HFF-Myc (cell line): ENCODE results near the gene USP30.

Source experiments
- DNase-seq: peaks from one replicate; pipeline ENCODE4 v3.0.0-alpha.2; 2011; ENCODE audit warnings: low read depth; ENCODE audit errors: extremely low read depth
- H3K4me3 ChIP-seq: replicated peaks from 2 replicates; pipeline ENCODE4 v1.5.1; 2011; ENCODE audit warnings: low read depth, mild to moderate bottlenecking, control low read depth, low read length
- CTCF ChIP-seq: IDR thresholded peaks from 2 replicates; pipeline ENCODE4 v1.5.1; 2012; ENCODE audit warnings: mild to moderate bottlenecking, low read depth, low read length, control low read depth; ENCODE audit errors: missing control alignments

USP30 gene

GRCh38 chr12:109052414-109053323, at the start of gene USP30:
Gene USP30, plus strand, starts transcription at chr12:109052576. Its CDS starts 103 bp downstream, at chr12:109052679.
- H3K4me3 ChIP-seq, result peak within 1 kb of the TSS; percentile 73
- no peak for TF ChIP-seq CTCF
- peak; percentile 50 for DNase-seq

DNA sequence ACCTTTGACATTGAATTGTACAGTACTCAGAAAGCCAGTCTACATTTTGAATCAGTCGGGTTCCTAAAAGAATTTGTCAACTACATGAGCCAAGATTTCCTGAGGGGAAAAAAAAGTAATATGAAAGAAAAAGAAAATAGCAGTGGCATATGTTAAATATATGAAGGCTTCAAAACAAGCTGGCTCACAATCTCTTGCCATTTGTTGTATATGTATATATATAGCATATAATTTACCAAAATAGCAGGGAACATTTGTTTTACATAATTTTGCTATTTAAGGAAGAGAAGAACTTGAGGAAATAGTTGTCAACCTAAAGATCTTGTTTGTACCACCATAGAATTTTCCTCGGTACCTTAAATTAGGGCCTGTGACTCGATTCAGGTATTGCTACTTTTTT, 48.4 kb upstream of the USP30 start:
- DNase-seq, result no peak
- H3K4me3 ChIP-seq, result no peak overlapping the region
- TF ChIP-seq CTCF, result no peak

GRCh38 chr12:109009766-109010165, 42.6 kb upstream of the USP30 start:
- no peak for TF ChIP-seq CTCF
- no peak for DNase-seq
- no peak overlapping the region for H3K4me3 ChIP-seq

DNA sequence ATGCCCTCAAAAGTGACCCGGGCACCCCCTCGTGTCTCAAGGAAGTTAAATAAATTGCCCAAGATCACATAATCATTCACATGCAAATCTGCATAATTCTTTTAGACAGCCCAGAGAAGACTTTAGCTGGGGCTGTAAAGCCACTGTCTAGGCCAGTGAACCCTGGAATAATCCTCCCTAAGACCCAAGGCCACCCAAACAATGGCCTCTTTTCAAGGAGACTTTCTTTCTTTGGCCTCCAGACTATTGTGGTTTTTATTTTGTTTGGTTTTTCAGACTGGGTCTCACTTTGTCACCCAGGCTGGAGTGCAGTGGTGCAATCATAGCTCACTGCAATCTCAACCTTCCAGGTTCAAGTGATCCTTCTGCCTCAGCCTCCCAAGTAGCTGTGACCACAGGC, 42.1 kb upstream of the USP30 start:
- TF ChIP-seq CTCF, result no peak
- DNase-seq, result no peak
- no peak overlapping the region for H3K4me3 ChIP-seq

DNA sequence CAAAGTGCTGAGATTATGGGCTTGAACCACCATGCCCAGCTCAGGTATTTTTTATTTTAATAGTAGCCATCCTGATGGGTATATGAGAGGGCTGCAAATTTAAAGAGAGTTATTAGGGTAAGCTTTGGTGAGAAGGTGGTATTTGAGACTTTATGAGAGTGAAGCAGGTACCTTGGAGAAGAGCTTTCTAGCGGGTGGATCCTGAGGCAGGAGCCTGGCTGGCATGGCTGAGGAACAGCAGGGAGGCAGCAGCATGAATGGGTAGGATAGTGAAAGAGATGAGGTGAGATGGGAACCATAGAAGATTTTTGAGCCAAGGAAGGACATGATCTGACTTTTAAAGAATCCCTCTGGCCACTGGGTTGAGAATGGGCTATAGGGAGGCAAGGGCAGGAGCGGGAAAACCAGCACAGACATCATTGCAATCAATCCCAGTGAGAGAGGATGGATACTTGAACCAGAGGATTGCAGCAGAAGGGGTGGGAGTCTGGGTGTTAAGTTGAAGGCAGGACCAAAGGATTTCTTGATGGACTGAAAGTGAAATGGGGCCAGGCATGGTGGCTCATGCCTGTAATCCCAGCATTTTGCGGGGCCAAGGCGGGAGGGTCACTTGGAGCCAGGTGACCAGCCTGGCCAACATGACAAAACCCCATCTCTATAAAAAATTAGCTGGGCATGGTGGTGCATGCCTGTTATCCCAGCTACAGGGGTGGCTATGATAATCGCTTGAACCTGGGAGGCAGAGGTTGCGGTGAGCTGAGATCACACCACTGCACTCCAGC, 37.2 kb upstream of the USP30 start:
- no peak for TF ChIP-seq CTCF
- no peak for DNase-seq
- no peak overlapping the region for H3K4me3 ChIP-seq

- TF ChIP-seq CTCF, result no peak
- no peak overlapping the region for H3K4me3 ChIP-seq
- DNase-seq, result no peak
These were observed 36.4 kb upstream of the USP30 start for GRCh38 chr12:109016016-109016415.
